Stimulated activated CD4-positive, alpha-beta T cell treated with anti-CD3 and anti-CD28 coated beads, Interleukin-4, amount 100 ng/mL, for 1 hour (primary cell): ENCODE measurements around the gene CCDC178.
"Not testable (repeated sequence)": the region's sequence is repeated elsewhere in the genome, so short reads cannot be mapped to it uniquely, and the experiment has no call there.

Experiments used
- DNase-seq: peaks from one replicate; pipeline ENCODE4 v3.0.0-alpha.2; 2020

CCDC178 gene

DNA sequence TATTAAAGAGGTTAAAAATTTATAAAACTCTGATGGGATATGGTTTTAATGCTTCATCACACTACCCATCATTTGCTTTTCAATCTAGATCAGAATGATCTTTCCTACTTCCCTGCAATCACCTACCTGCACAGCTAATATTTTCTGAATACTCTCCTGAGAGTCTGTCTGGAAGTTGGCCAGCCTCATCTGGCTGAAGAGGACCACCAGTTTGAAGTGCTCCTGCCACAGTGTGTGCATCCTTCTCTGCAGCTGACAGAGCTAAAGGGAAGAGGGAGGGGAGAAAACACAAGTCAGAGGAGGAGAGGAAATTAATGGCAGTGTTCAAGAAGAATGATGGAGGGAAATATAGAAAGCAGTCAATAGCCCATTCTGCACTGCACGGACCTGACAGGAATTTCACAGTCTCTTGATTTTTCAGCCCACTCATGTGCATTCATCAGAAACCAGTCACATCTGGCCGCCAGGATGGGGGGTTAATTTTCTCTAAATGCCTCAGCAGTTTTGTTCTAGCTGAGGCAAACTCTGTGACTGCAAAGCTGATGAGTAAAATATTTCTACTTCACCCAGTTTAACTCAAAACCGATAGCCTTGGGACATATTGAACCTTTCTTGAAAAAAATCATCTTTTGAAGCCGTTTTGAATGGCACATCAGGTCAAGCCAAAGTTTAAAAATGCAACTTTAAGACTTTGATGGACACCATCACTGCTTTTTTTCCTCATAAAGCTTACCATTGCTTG lies 465.9 kb downstream of the CCDC178 start:
- DNase-seq, result no peak

DNA sequence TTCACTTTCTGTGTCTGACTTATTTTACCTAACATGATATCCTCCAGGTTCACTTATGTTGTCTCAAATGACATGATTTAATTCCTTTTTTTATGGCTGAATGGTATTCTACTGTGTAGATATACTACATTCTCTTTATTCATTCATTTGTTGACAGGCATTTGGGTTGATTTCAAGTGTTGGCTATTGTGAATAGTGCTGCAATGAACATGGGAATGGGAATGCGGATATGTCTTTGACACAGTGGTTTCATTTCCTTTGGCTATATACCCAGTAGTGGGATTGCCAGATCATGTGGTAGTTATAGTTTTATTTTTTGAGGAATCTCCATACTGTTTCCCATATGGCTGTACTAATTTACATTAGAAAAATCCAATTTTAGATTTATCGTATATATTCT lies 472.3 kb downstream of the CCDC178 start:
- DNase-seq, result no peak

DNA sequence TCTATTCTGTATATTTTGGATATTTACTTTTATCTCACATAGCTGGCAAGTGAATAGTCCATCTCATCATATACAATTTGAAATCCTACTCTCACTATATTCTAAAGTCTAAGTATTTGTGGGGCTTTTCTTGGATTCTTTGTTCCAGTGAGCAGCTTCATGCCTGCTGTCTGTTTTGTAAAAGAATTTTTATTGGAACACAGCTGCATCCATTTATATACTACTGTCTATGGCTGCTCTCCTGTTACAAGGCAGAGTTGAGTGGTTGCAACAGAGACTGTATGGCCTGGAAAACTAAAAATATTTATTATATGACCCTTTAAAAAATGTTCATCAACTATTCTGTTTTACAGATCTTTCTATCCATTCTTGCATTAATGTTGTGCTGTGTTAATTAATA lies 474.4 kb downstream of the CCDC178 start:
- DNase-seq, result no peak

DNA sequence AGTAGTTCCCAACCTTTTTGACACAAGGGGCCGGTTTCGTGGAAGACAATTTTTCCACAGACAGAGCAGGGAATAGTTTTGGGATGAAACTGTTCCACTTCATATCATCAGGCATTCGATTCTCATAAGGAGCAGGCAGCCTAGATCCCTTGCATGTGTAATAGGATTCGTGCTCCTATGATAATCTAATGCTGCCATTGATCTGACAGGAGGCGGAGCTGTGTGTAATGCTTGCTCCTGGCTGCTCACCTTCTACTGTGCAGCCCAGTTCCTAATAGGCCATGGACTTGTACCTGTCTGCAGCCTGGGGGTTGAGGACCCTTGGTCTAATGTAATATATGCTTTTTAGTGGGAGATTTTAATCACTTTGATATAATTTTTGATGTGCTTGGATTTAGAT lies 479.0 kb downstream of the CCDC178 start:
- DNase-seq, result no peak

DNA sequence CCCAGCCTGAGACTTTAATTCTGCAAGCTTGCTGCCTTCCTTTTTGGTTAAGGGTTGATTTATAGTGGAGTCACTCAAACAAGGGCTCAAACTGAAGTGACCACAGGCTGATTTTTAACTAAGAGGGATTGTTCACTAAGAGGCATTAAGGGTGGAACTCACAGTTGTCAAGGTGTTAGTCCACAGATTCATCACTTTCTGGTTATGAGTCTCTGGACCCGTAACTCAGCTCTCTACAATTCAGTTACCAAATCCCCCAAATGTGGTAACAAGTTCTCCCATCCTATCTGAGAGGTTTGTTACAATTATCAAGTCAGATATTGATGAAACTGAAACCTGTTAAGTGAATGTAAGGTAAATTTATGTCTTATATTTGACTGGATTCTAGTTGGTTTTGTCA lies 481.8 kb downstream of the CCDC178 start:
- no peak for DNase-seq

DNA sequence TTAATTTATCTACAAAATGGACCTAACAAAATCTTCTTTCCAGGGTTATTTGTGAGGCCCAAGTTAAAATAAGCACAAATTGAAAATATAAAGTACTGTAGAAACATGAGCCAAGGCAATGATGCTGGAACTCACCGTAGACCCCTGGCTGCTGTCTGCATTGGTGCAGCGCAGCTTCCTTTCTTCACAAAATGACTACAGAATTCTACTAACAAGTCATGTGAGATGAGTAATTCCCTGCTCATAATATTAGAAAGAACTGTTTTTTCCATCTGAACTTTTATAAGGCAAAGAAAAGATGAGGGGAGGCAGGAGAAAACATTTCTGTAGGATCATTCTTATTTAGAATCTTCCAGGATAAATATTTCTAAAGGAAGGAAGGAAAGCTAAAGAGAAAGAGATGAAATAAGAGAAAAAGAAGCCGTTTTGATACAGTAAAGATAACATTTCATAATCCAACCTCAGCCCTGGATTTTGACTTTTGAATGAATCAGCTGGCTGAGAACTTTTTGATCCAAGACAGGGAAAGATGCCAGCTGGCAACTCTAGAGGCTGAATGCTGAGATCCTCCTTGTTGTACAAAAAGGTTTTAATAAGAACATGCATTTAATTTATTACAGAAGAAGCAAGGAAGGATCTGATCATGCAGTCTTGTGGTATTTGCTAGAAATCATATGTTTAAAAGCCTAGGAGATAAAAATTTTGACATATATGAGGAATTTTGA lies 483.8 kb downstream of the CCDC178 start:
- DNase-seq, result no peak

DNA sequence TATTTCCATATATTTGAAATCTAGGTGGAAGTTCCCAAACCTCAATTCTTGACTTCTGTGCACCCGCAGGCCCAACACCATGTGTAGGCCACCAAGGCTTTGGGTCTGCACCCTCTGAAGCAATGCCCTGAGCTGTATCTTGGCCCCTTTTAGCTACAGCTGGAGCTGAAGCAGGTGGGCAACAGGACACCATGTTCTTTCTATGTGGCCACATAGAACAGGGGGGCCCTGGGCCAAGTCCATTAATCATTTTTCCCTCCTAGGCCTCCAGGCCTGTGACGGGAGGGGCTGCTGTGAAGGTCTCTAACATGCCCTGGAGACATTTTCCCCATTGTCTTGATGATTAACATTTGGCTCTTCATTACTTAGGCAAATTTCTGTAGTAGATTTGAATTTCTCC lies 488.2 kb downstream of the CCDC178 start:
- DNase-seq, result not testable (repeated sequence)

DNA sequence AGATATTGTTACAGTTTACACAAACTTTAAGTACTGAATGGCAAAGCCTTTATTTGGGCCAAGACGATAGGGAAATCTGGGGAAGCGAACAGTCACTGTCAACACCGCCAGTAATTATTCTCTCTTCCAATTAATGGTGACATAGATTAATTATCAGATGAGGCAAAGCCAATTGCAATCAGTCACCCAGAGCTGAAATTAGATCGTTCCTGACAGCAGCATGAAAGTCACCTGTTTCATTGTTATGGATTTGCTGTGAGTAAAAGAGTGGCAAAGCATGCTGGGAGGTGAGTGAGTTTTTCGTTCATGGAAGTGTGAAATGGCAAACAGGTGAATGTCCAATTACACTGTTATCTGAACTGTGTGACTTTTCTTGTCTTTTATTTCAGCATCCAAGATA lies 502.9 kb downstream of the CCDC178 start:
- no peak for DNase-seq

DNA sequence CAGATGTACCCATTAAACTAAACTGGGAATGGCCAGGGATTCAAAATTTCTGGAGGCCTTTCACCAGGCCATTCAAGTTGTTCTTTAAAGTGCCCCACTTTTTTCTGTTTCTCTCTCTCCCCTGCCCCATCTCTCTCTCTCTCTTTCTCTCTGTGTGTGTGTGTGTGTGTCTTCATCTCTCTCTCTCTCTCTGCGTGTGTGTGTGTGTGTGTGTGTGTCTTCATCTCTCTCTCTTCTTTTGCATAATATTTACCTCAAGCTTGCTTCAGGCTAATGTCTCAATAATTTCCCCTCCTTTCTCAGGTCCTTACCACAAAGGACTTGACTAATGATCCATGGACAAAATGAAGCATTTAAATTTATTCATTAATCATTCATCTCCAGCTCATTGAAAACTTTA lies 503.5 kb downstream of the CCDC178 start:
- no peak for DNase-seq

DNA sequence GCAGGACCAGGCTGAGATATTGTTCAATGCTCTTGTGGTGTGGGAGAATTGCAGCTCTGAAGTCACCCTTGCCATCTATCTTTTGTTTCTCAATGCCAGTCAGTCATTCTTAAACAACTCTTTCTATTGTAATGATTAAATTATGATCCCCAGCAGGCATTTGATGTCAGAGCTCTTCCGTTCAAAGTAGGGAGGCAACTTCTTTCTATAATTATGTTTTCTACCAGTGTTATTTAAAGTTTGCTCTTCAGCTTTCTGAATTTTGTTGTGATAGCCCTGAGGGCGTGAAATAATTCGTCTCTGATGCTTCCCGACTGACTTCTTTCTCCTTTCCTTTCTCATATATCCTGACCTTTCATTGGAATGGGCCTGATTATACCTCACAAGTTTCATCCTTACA lies 506.3 kb downstream of the CCDC178 start:
- no peak for DNase-seq

DNA sequence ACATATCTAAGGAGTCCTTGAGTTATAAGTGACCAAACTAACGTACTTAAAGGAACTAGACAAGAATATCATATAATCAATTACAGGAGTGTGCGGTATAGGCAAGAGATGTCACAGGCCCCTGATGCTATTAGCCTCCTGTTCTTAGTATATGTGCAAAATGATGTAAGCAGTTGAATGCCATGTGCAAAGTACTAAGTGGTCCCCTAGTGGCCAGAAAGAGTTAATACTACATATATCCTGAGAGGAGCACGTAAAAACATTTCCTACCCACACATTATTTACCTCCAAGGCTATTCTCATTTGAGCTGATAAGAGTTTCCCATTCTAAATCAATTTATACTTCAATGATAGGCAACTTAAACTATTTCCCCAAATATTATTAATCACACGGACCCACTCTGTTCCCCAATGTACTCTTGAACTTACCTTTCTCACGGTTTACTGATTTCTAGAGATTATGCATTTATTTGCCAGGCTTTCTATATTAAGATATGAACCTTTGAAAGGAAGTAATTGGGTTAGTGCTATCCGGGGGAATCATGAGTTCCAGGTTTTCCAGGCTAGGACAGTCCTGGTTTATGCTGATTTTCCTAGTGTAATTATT lies 509.7 kb downstream of the CCDC178 start:
- no peak for DNase-seq

DNA sequence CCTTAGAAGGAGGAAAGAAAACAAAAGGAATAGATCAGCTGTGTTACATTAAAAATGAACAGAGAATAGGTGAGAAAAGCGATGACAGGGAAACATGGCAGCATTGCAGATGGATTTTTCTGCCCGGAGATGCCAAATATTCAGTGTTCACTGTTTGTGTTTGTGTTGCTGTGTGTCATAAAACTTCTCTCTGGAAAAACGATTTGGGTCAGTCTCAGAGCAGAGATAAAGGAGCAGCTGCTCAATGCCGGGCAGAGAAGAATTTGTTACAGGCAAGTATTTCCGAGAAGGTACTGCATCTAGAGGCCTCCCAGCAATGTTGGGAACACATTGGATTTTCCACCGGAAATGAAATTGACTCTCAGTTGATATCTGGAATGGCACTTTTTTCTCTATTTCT lies 511.3 kb downstream of the CCDC178 start:
- DNase-seq, result no peak

DNA sequence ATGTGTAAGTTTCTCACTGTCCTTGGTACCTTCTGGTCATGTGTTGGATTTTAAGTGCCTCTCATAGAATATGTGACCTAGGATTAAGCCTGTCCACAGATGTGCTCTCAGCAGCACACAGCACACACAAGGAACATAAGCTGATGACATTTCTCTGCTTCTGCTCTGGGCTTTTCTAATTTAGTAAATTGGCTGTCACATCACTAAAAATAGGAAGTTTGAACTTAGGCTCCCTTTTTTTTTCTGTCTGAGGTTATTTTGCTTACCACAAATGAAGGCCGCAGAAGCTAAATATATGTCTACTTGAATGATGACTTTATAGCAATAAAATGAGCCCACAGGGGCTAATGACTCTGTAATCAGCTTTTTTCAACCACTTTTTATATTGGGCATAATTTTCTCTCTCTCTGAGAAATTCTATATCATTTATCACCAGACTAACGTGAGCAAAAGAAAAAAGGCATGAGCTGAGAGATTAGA lies 517.5 kb downstream of the CCDC178 start:
- no peak for DNase-seq

DNA sequence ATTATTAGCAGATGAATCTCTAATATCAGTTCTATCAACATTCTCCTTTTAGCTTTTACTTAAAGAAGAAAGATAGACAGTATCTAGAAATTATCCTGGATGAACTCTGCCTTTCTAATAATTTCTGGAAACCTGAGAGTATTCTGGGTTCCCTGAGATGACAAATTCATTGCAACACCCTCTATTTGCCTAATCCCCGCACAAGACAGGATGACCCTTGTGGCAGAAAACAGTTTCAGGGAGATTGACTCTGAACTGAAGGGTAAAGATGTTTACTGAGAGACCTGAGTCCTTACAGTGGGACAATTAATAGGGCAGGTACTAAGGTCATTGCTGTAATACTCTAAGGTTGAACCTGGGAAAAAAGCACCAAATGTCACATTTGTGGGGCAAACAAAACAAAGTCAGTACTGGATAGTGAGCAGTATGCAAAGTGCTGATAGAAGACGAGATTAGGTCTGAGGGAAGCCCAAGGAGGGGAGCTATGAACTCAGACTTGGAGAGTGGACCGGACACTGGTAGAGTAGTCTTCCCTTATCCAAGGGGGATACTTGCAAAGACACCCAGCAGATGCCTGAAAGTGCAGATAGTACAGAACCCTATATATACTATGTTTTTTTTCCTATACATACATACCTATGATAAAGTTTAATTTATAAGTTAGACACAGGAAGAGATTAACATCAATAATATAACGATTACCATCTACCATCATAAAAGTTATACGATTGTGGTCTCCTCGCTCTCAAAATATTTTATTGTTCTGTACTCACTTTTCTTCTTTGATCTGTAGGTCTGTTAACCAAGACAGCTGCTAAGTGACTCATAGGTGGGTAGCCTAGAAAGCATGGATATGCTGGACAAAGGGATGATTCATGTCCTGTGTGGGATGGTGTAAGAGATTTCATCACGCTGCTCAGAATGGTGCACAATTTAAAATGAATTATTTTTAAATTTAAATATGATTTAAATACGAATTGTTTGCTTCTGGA lies 519.4 kb downstream of the CCDC178 start:
- no peak for DNase-seq

DNA sequence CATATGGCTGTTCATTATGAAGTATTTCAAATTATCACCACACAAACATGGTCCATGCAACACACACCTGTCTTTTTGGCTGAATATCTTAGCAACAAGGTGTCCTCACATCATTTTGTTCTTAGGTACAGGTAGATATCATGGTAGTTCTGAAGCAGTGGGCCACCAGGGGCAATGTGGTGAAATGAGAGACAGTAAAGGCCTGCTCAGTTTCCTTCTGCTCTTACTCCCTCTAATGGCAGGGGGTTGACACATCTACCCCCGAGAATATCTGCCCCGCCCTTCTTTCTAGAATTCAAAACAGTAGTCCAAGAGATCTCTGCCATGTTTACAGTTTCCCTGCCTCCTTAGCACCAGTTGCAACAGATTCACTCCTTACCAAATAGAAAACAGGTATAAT lies 520.7 kb downstream of the CCDC178 start:
- no peak for DNase-seq

DNA sequence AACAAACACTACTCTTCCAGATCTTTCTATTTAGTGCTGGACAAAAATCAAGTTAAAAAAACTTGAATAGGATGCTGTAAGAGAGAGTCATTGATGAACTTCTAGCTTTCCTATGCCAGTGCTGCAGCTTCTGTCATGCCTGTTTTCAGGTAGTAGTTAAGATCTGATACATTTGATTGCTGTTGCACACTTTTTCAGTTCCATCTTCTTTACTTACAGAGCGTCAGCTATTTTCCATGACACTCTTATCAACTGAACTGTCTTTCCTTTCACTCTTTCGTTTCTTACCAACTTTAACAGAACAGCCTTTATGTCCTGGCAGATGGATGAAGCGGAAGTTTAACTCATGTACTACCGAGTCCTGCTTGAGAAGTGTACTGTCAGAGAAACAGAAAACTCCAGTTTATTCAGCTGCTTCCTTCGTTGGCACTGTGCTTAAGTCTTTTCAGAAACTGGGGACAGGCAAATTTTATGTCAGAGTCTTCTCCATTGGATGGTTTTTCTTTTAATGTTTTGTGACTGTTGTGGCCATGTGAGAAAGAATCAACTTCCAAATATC lies 521.8 kb downstream of the CCDC178 start:
- no peak for DNase-seq

DNA sequence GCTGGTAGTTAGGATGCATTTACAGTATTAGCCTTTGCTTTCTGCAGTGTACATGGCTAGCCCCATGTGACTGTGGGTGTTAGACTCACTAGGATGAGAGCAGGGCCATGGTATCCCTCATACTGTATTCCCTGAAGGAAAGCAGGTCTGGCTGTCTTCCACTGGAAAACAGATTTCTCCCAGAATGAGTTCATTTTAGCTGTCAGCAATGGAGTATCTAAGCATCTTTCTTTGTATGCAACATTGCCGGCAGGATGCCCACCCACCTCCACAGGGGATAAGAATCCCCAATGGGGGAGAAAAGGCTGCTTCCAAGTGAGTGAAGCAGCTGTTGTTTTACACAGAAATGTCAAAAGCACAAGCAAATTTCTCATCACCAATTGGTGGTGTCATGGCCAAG lies 525.0 kb downstream of the CCDC178 start:
- no peak for DNase-seq

DNA sequence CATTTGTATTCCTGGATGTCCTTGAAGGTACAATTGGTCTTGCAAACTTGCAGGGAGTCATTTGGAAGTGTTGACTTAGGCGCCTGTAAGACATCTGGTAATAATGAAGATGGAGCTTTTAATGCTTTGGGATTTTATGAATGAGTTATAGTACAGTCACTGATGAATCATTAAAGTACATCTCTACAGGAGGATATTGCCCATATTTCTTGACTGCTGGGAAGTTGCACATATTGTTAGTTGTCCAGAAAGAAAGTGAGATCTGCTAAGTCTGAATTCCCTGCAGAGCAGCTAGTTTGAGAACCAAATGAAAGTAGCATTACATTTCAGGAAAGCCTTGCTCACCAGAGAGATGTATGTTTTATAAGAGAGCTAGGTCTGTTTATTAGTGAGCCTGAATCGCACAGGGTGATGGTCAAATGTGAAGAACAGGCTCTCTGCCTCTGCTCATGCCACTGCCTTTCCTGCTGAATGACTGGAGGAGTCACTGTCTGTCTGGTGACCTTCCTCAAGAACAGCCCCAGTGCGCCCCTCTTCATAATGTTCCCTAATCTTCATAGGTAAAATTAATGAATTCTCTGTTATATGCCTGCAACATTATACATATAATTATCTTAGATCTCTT lies 528.7 kb downstream of the CCDC178 start:
- DNase-seq, result no peak

DNA sequence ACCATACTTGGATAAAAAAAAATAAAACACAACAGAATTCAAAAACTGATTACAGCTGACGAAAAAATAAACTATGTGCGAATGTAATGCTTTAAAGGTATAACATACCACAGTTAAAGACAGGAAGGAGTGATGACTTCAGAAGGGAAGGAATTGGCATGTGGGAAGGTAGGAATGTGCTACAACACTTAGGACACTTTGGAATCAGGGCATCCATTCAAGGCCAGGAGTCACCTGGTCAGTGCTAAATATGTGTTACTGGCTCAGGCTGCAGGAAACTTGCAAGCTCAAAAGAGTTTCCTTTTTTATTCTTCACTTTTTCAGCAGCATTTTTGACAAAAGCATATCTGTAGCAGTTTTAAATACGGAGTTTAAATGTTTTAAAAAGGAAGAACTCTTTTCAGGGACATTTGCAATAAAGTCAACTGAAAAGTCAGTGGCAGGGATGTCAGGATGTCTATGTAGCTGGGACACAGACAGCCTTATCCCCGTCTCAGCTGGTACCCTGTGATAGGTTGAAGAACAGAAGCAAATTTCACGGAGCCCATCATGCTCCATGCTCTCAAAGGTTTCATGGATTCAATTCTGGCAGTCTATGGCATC lies 529.7 kb downstream of the CCDC178 start:
- DNase-seq, result no peak

DNA sequence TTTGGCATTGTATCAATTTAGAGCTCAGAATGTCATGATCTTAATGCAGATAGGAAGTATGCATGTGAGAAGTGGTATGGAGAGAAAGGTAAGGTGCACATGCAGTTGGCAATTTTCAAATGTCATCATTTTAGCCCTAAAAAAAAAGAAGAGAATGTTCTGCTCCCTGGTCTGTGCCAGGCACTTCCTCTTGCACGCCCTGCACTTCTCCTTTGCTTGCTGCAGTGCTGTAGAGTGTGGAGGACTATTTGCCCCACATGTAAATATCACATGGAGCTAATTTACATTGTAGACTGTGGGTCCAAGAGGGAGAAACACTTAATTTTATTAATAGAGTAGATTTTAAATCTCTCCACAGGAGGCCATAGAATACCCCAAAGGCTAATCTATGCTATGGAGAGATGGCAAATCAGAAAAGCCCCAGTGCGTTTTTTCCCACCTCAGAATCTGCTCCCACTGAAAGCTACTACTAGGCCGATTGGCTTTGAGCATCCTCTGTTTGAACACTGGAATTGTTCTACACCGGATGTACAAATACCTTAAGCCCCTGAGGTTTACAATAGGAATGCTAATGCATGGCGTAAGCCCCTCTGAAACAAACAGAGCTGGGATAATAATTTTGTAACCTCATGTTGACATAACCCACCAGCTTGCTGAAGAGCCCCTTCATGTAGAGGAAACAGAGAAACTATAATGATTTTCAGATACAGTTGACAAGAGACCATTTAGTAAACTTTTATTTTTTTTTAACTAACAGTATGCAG lies 530.5 kb downstream of the CCDC178 start:
- DNase-seq, result no peak

DNA sequence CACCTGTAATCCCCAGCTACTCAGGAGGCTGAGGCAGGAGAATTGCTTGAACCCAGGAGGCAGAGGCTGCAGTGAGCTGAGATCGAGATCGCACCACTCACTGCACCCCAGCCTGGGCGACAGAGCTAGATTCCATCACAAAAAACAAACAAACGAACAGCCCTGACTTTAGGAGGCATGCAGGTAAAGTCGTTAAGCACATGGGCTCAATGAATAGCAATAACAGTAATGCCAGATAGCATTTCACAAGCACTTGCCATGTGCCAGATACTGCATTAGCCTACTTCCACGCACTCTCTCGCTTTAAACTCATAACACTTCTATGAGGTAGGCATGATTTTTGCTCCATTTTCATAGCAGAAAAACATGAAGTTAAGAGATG lies 532.1 kb downstream of the CCDC178 start:
- no peak for DNase-seq
